Adrenal gland (tissue), 5 donors: Measurements from ENCODE around the gene TCN2.

ENCODE experiments used
- CTCF ChIP-seq, 6 experiments: fragments of 450-650 bp in 4 of 6; fragments of 200-600 bp in 2 of 6; sonication (generic) in 1 of 6; IDR thresholded peaks; 1 replicate in 5 of 6; 2 replicates in 1 of 6; pipeline versions ENCODE4 v1.5.1 to v1.8.0; 2016 to 2021; ENCODE audit warnings: antibody characterized with exemption in 6 of 6, mild to moderate bottlenecking in 2 of 6, moderate library complexity in 1 of 6
- POLR2A ChIP-seq, 2 donors: fragments of 450-650 bp; IDR thresholded peaks; one replicate each; pipeline ENCODE4 v1.6.1; 2017; ENCODE audit warnings: antibody characterized with exemption in 2 of 2, mild to moderate bottlenecking in 2 of 2, moderate library complexity in 1 of 2
- donor health status: DM: no; HTN: no; CAD: no.

- TF ChIP-seq CTCF (IDR thresholded peaks at IDR 0.05): peak; percentile 96 to 99 (median 98)
- TF ChIP-seq POLR2A (IDR thresholded peaks at IDR 0.05): no peak
Measured at GRCh38 chr22:30634471-30635233, 27.7 kb downstream of the TCN2 start.
